PC-9 (cell line): ENCODE measurements around the gene CNOT6L. TPM values are rescaled to one million over a fixed set of nuclear protein-coding genes. Genes with fewer than 3 reads are reported as not detected.

Experiments
- BruUV-seq: library from RNA; stranded (reverse); fragments of 400-500 nt; replicated peaks from 2 replicates; lab custom pipeline; 2021; lab: Mats Ljungman, UMichigan
- CTCF ChIA-PET: fragments of 300-600 bp; sonication (Branson Sonifier 250); formaldehyde crosslinking; loops from one replicate; lab custom pipeline; 2022; ENCODE audit warnings: antibody characterized with exemption; lab: Charles Lee
- POLR2A ChIA-PET: fragments of 300-600 bp; sonication (Branson Sonifier 250); formaldehyde crosslinking; loops from one replicate; lab custom pipeline; 2022; ENCODE audit warnings: antibody characterized with exemption; ENCODE audit not compliant: unreplicated experiment; lab: Charles Lee
- DNase-seq, 2 experiments: peaks; one replicate each; pipeline versions ENCODE4 v3.0.0 to v3.0.0-alpha.2; 2015 to 2022; ENCODE audit warnings: mixed read lengths in 1 of 2
- H2AFZ ChIP-seq: fragments of 200-600 bp; sonication (generic); 2 replicates; pipeline ENCODE4 v1.8.1; 2017; ENCODE audit warnings: antibody characterized with exemption
- H3F3A ChIP-seq: fragments of 200-600 bp; sonication (generic); 2 replicates; pipeline ENCODE4 v1.8.1; 2017; ENCODE audit warnings: antibody characterized with exemption, mild to moderate bottlenecking, low read depth; ENCODE audit not compliant: insufficient read depth
- H3K27ac ChIP-seq: fragments of 200-600 bp; sonication (generic); 2 replicates; pipeline ENCODE4 v1.6.1; 2016; ENCODE audit warnings: mixed run types
- H3K27me3 ChIP-seq: fragments of 200-600 bp; sonication (generic); 2 replicates; pipeline ENCODE4 v1.6.1; 2016; ENCODE audit warnings: low read depth, mixed run types; ENCODE audit not compliant: insufficient read depth
- H3K36me3 ChIP-seq: fragments of 200-600 bp; sonication (generic); 2 replicates; pipeline ENCODE4 v1.6.1; 2016; ENCODE audit warnings: low read depth, mixed run types
- H3K4me1 ChIP-seq: fragments of 200-600 bp; sonication (generic); replicated peaks from 2 replicates; pipeline ENCODE4 v1.6.1; 2016; ENCODE audit warnings: mixed run types; ENCODE audit not compliant: insufficient read depth
- H3K4me2 ChIP-seq: fragments of 200-600 bp; sonication (generic); 2 replicates; pipeline ENCODE4 v1.6.1; 2017; ENCODE audit warnings: mixed run types
- H3K4me3 ChIP-seq: fragments of 200-600 bp; sonication (generic); 2 replicates; pipeline ENCODE4 v1.6.1; 2016; ENCODE audit warnings: mixed run types
- H3K79me2 ChIP-seq: fragments of 200-600 bp; sonication (generic); 2 replicates; pipeline ENCODE4 v1.6.1; 2017; ENCODE audit warnings: low read depth, mixed run types
- H3K9me2 ChIP-seq: fragments of 200-600 bp; sonication (generic); 2 replicates; pipeline ENCODE4 v1.8.1; 2017; ENCODE audit warnings: mild to moderate bottlenecking; ENCODE audit not compliant: insufficient read depth
- H3K9me3 ChIP-seq: fragments of 200-600 bp; sonication (generic); 2 replicates; pipeline ENCODE4 v1.8.1; 2016; ENCODE audit warnings: low read depth; ENCODE audit not compliant: insufficient read depth
- H4K20me1 ChIP-seq: fragments of 200-600 bp; sonication (generic); 2 replicates; pipeline ENCODE4 v1.8.1; 2017; ENCODE audit not compliant: insufficient read depth
- EZH2 ChIP-seq: fragments of 200-600 bp; sonication (generic); IDR thresholded peaks from 2 replicates; pipeline ENCODE4 v1.8.0; 2017; ENCODE audit warnings: antibody characterized with exemption, low read depth
- intact Hi-C: fragments of 100-400 bp; cut with micrococcal nuclease; formaldehyde crosslinking; loops from one replicate; pipeline ENCODE4 v1.10.0; 2022; ENCODE audit not compliant: unreplicated experiment
- total RNA-seq: library from RNA; stranded (reverse); gene quantifications from 2 replicates; pipeline ENCODE4 v1.2.3, GENCODE V29; 2021
- TF ChIP-seq, protein P1 (sequence below): fragments of 200-600 bp; sonication (generic); conservative IDR thresholded peaks from 2 replicates; pipeline ENCODE4 v1.6.1; 2017; ENCODE audit warnings: mixed run types, antibody characterized with exemption, mild to moderate bottlenecking, moderate library complexity

The CNOT6L gene
- total RNA-seq, 1 experiment from 2014 or later: 26.7 TPM

GRCh38 chr4:77790146-77790545 is 29.0 kb downstream of the CNOT6L start:
- no peak overlapping the region for H2AFZ ChIP-seq
- no peaks in the 10 kb centered on the region for H3K27me3 ChIP-seq
- no peak overlapping the region for H3K4me2 ChIP-seq
- H3K9me2 ChIP-seq: no peaks in the 10 kb centered on the region
- DNase-seq: no peak
- POLR2A ChIA-PET: no interaction called here
- H3K79me2 ChIP-seq: peaks cover 25% of the 10 kb centered on the region; the same call in 1 of the 2 replicates
- CTCF ChIA-PET: no interaction called here
- no peak overlapping the region for H3K27ac ChIP-seq
- H3K4me1 ChIP-seq: no peaks in the 10 kb centered on the region
- no peak overlapping the region for H3K4me3 ChIP-seq
- no peaks in the 10 kb centered on the region for H3K9me3 ChIP-seq
- H3F3A ChIP-seq: no peaks in the 10 kb centered on the region
- TF ChIP-seq EZH2: no peak
- TF ChIP-seq, protein P1, sequence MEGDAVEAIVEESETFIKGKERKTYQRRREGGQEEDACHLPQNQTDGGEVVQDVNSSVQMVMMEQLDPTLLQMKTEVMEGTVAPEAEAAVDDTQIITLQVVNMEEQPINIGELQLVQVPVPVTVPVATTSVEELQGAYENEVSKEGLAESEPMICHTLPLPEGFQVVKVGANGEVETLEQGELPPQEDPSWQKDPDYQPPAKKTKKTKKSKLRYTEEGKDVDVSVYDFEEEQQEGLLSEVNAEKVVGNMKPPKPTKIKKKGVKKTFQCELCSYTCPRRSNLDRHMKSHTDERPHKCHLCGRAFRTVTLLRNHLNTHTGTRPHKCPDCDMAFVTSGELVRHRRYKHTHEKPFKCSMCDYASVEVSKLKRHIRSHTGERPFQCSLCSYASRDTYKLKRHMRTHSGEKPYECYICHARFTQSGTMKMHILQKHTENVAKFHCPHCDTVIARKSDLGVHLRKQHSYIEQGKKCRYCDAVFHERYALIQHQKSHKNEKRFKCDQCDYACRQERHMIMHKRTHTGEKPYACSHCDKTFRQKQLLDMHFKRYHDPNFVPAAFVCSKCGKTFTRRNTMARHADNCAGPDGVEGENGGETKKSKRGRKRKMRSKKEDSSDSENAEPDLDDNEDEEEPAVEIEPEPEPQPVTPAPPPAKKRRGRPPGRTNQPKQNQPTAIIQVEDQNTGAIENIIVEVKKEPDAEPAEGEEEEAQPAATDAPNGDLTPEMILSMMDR: no peak
- BruUV-seq: no TSS peak
- H3K36me3 ChIP-seq: no peaks in the 10 kb centered on the region
- intact Hi-C loops: no loop called here
- H4K20me1 ChIP-seq: no peaks in the 10 kb centered on the region

DNA sequence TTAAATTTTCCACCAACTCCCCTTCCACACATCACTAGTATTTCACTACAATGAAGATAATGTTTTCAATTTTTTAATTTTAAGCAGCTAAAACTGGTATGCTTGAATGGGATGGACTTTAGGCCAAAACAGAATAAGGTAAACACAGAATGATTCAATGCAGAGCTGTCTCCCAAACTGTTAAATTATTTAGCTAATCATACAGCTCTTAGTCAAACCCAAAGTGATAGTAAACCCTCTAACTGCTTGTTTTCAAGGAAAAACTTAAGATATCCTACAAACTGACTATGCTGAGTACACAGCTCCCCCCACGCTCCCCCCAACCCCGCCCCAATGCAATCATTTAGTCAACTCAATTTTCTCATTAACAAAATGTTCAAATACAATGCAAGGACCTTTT is 30.2 kb downstream of the CNOT6L start:
- POLR2A ChIA-PET: no interaction called here
- H3K4me1 ChIP-seq: no peaks in the 10 kb centered on the region
- no peak overlapping the region for H3K4me3 ChIP-seq
- H2AFZ ChIP-seq: no peak overlapping the region
- no peak for DNase-seq
- TF ChIP-seq, protein P1: no peak
- TF ChIP-seq EZH2: no peak
- no peaks in the 10 kb centered on the region for H3K9me2 ChIP-seq
- H3K79me2 ChIP-seq: peaks cover 25% of the 10 kb centered on the region; the same call in 1 of the 2 replicates
- no peak overlapping the region for H3K4me2 ChIP-seq
- CTCF ChIA-PET: no interaction called here
- H3F3A ChIP-seq: no peaks in the 10 kb centered on the region
- H3K9me3 ChIP-seq: no peaks in the 10 kb centered on the region
- H3K27ac ChIP-seq: no peak overlapping the region
- no peaks in the 10 kb centered on the region for H3K27me3 ChIP-seq
- no peaks in the 10 kb centered on the region; the same call in 1 of the 2 replicates for H4K20me1 ChIP-seq
- BruUV-seq: no TSS peak
- intact Hi-C loops: no loop called here
- no peaks in the 10 kb centered on the region for H3K36me3 ChIP-seq

GRCh38 chr4:77787969-77788368 is 31.2 kb downstream of the CNOT6L start:
- H3K4me1 ChIP-seq: no peaks in the 10 kb centered on the region
- intact Hi-C loops: no loop called here
- H3K27me3 ChIP-seq: no peaks in the 10 kb centered on the region
- no peak for DNase-seq
- H3K27ac ChIP-seq: no peak overlapping the region
- BruUV-seq: no TSS peak
- peaks cover 25% of the 10 kb centered on the region for H3K79me2 ChIP-seq
- ChIA-PET POLR2A (no interaction called here), CTCF (no interaction called here)
- H3K4me2 ChIP-seq: no peak overlapping the region
- TF ChIP-seq EZH2: no peak
- TF ChIP-seq, protein P1: no peak
- no peaks in the 10 kb centered on the region; the same call in 1 of the 2 replicates for H4K20me1 ChIP-seq
- H3K36me3 ChIP-seq: no peaks in the 10 kb centered on the region
- H3K9me2 ChIP-seq: no peaks in the 10 kb centered on the region
- no peaks in the 10 kb centered on the region for H3F3A ChIP-seq
- H3K9me3 ChIP-seq: no peaks in the 10 kb centered on the region
- H3K4me3 ChIP-seq: no peak overlapping the region
- no peak overlapping the region for H2AFZ ChIP-seq
